Stimulated activated CD4-positive, alpha-beta T cell treated with anti-CD3 and anti-CD28 coated beads, Interleukin-12 subunit alpha, Interleukin-12 subunit beta, amount 100 ng/mL, for 48 hours (primary cell): ENCODE measurements around the gene SPATA25.

Source experiments
- DNase-seq, 3 donors: peaks; one replicate each; pipeline ENCODE4 v3.0.0-alpha.2; 2020; ENCODE audit warnings: low read depth in 2 of 3, low spot score in 1 of 3

The SPATA25 gene

DNA sequence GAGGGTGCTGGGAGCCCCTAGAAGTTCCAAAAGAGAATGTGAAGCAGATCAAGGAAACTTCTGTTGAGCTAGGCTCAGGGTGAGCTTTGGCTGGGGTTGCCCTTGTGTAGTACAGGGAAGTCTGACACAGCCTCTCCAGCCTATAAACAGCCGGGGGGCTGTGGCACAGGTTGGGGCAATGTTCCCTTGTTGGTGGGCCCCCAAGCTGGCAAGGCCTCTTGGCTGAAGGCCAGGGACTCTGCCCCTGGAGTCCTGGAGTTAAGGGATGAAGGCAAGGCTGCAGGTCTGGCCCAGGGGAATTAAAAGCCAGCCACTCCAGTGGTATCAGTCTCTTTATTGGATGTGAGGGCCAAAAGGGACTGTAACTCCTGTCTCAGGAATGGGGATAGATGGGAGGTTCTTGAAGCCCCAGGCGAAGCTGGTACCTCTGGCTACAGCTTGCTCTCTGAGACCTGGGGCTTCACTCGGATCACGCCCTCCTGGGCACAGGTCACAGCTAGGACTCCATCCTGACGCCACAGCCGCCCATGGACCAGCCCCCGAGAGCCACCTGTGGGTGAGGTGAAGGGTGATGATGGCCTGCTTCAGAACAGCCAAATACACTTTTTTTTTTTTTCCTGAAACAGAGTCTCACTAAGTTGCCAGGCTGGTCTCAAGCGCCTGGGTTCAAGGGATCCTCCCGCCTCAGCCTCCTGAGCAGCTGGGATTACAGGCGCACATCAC, 45.9 kb downstream of the SPATA25 start:
- DNase-seq, result no peak

- DNase-seq, result no peak
These were observed 46.7 kb downstream of the SPATA25 start for GRCh38 chr20:45840700-45841198.

GRCh38 chr20:45836841-45837240, 50.6 kb downstream of the SPATA25 start:
- DNase-seq, result no peak
